ENCODE data around the gene EMP1. TPM values are rescaled to one million over a fixed set of nuclear protein-coding genes. Genes with fewer than 3 reads are reported as not detected.

EMP1 gene
- total RNA-seq, 4 donors from 2014 or later = 43.2 to 837 (median 738) TPM

- intact Hi-C loops (cut with DNase I; ENCODE audit: low total_unique reads) = no loop called here
- TF ChIP-seq POLR2AphosphoS5 (IDR thresholded peaks at IDR 0.05) = no peak
- TF ChIP-seq EP300 (IDR thresholded peaks at IDR 0.05; ENCODE audit: low read depth) = no peak
- no peak for TF ChIP-seq CTCF (IDR thresholded peaks at IDR 0.05)
- no peak for TF ChIP-seq POLR2A (IDR thresholded peaks at IDR 0.05)
Observed at GRCh38 chr12:13204428-13204827, 7.9 kb downstream of the EMP1 start.

GRCh38 chr12:13205809-13206559 is 9.5 kb downstream of the EMP1 start:
- intact Hi-C loops (cut with DNase I; ENCODE audit: low total_unique reads) = no loop called here
- H3K4me1 ChIP-seq = peaks cover 6 to 66% (median 16%) of the 10 kb centered on the region in 4 donors
- H3K9me3 ChIP-seq = no peaks in the 10 kb centered on the region
- H3K4me3 ChIP-seq = no peak overlapping the region
- H3K27me3 ChIP-seq = peaks cover 16% of the 10 kb centered on the region
- no peak for TF ChIP-seq EP300 (IDR thresholded peaks at IDR 0.05; ENCODE audit: low read depth)
- TF ChIP-seq POLR2AphosphoS5 (IDR thresholded peaks at IDR 0.05) = no peak
- TF ChIP-seq POLR2A (IDR thresholded peaks at IDR 0.05) = no peak
- TF ChIP-seq CTCF (IDR thresholded peaks at IDR 0.05) = no peak
- WGBS, 2 donors (ENCODE audit: low coverage in 1 of 2) = 67 to 86% methylated on average over 1 to 3 of the region's 3 CpGs
- no peaks in the 10 kb centered on the region for H3K36me3 ChIP-seq
- H3K27ac ChIP-seq = peak overlapping the region in 1 of 4 donors; percentile 39
- in situ Hi-C loops (cut with MboI; ENCODE audit: low pct_ligation_motif_present in 1 of 4, low pct_unique_long_range_greater_than_20kb in 1 of 4, low sequenced_read_pairs in 3 of 4) = loop anchor here in 2 of 4 donors (10.0 kb wide), 2 partner anchors 101 to 181 kb away; partner anchors contain the start of gene GSG1 (in 1 of the 2)
- no peak for DNase-seq

More at GRCh38 chr12:13204428-13204827, 7.9 kb downstream of the EMP1 start:
- Histone ChIP-seq H3K27ac (peak overlapping the region in 1 of 4 donors; percentile 32), H3K4me3 (no peak overlapping the region), H3K27me3 (peaks cover 22% of the 10 kb centered on the region), H3K9me3 (no peaks in the 10 kb centered on the region), H3K36me3 (no peaks in the 10 kb centered on the region), H3K4me1 (peaks cover 6 to 72% (median 16%) of the 10 kb centered on the region in 4 donors)
- 77 to 86% methylated on average over 10 to 12 of the region's 12 CpGs for WGBS, 2 donors (ENCODE audit: low coverage in 1 of 2)
- in situ Hi-C loops (cut with MboI; ENCODE audit: low pct_ligation_motif_present in 1 of 4, low pct_unique_long_range_greater_than_20kb in 1 of 4, low sequenced_read_pairs in 3 of 4) = loop anchor here in 2 of 4 donors (10.0 kb wide), 2 partner anchors 100 to 180 kb away; partner anchors contain the start of gene GSG1 (in 1 of the 2)
- DNase-seq = no peak

GRCh38 chr12:13206560-13206897 is 10.0 kb downstream of the EMP1 start:
- no peak for TF ChIP-seq EP300 (IDR thresholded peaks at IDR 0.05; ENCODE audit: low read depth)
- TF ChIP-seq POLR2AphosphoS5 (IDR thresholded peaks at IDR 0.05) = no peak
- no peak for TF ChIP-seq CTCF (IDR thresholded peaks at IDR 0.05)
- no peak for TF ChIP-seq POLR2A (IDR thresholded peaks at IDR 0.05)
- Histone ChIP-seq H3K27ac (peak overlapping the region in 1 of 4 donors; percentile 39), H3K36me3 (no peaks in the 10 kb centered on the region), H3K4me1 (peaks cover 6 to 66% (median 19%) of the 10 kb centered on the region in 4 donors), H3K9me3 (no peaks in the 10 kb centered on the region), H3K27me3 (peaks cover 12% of the 10 kb centered on the region), H3K4me3 (no peak overlapping the region)
- DNase-seq = no peak
- intact Hi-C loops (cut with DNase I; ENCODE audit: low total_unique reads) = no loop called here
- in situ Hi-C loops (cut with MboI; ENCODE audit: low pct_ligation_motif_present in 1 of 4, low pct_unique_long_range_greater_than_20kb in 1 of 4, low sequenced_read_pairs in 3 of 4) = loop anchor here in 2 of 4 donors (10.0 kb wide), 2 partner anchors 102 to 182 kb away; partner anchors contain the start of gene GSG1 (in 1 of the 2)
- WGBS, 2 donors (ENCODE audit: low coverage in 1 of 2) = 71% methylated on average over 1 of the region's 1 CpG; no CpG with 5 or more reads in 1 of the 2 donors

Data from transverse colon (tissue), 4 donors.